DMS114 treated with DMSO at 0.1 percent for 48 hours (cell line): Measurements from ENCODE around the gene FAF1.
A peak's percentile ranks its signal among the peaks of the same experiment; 100 is the strongest.
"Not testable (repeated sequence)": the region's sequence is repeated elsewhere in the genome, so short reads cannot be mapped to it uniquely, and the experiment has no call there.

Experiments used
- DNase-seq: peaks from one replicate; lab custom pipeline; 2025; ENCODE audit not compliant: unreplicated experiment; lab: John Stamatoyannopoulos, UW

Gene FAF1

GRCh38 chr1:50783286-50783685, 176.8 kb downstream of the FAF1 start:
- DNase-seq = no peak

- DNase-seq = no peak
Measured at GRCh38 chr1:50780797-50781196, 179.3 kb downstream of the FAF1 start.

- DNase-seq = no peak
Measured at GRCh38 chr1:50779801-50780200, 180.3 kb downstream of the FAF1 start.

GRCh38 chr1:50775740-50776139, 184.3 kb downstream of the FAF1 start:
- no peak for DNase-seq

GRCh38 chr1:50774759-50775351, 185.2 kb downstream of the FAF1 start:
- DNase-seq = peak; percentile 59

GRCh38 chr1:50766688-50767087, 193.4 kb downstream of the FAF1 start:
- no peak for DNase-seq

GRCh38 chr1:50756543-50756942, 203.5 kb downstream of the FAF1 start:
- not testable (repeated sequence) for DNase-seq

GRCh38 chr1:50754764-50755163, 205.3 kb downstream of the FAF1 start:
- DNase-seq = not testable (repeated sequence)

- DNase-seq = peak; percentile 35
Measured at GRCh38 chr1:50750021-50750619, 209.9 kb downstream of the FAF1 start.

GRCh38 chr1:50747394-50747793, 212.7 kb downstream of the FAF1 start:
- no peak for DNase-seq

- no peak for DNase-seq
Measured at GRCh38 chr1:50742523-50742922, 217.5 kb downstream of the FAF1 start.

GRCh38 chr1:50739125-50739524, 220.9 kb downstream of the FAF1 start:
- DNase-seq = no peak

GRCh38 chr1:50735443-50735842, 224.6 kb downstream of the FAF1 start:
- peak; percentile 29 for DNase-seq

- DNase-seq = not testable (repeated sequence)
Measured at GRCh38 chr1:50727578-50727977, 232.5 kb downstream of the FAF1 start.

GRCh38 chr1:50724626-50725286, 235.3 kb downstream of the FAF1 start:
- DNase-seq = no peak

GRCh38 chr1:50720457-50721053, 239.5 kb downstream of the FAF1 start:
- DNase-seq = no peak

GRCh38 chr1:50719126-50719525, 240.9 kb downstream of the FAF1 start:
- no peak for DNase-seq

GRCh38 chr1:50717327-50717726, 242.7 kb downstream of the FAF1 start:
- no peak for DNase-seq

GRCh38 chr1:50716455-50716854, 243.6 kb downstream of the FAF1 start:
- DNase-seq = not testable (repeated sequence)

GRCh38 chr1:50710099-50710498, 250.0 kb downstream of the FAF1 start:
- no peak for DNase-seq

- DNase-seq = no peak
Measured at GRCh38 chr1:50707824-50708223, 252.2 kb downstream of the FAF1 start.

- no peak for DNase-seq
Measured at GRCh38 chr1:50705699-50706098, 254.4 kb downstream of the FAF1 start.
